Heart right ventricle (tissue), 16 donors: ENCODE data around the gene DMRT1. TPM values are rescaled to one million over a fixed set of nuclear protein-coding genes. Genes with fewer than 3 reads are reported as not detected.
"Not testable (repeated sequence)": the region's sequence is repeated elsewhere in the genome, so short reads cannot be mapped to it uniquely, and the experiment has no call there.

Experiments used
- ATAC-seq, 8 donors: fragments of 200-7000 bp; cut with Tn5 transposase; one replicate each; pipeline ENCODE4 v1.9.1; 2020; ENCODE audit warnings: mild to moderate bottlenecking in 8 of 8, moderate library complexity in 8 of 8, moderate number of reproducible peaks in 1 of 8
- DNase-seq, 2 donors: peaks; one replicate each; pipeline ENCODE4 v3.0.0-alpha.2; 2020
- H3K27ac ChIP-seq, 10 donors: fragments of 200-600 bp; sonication (generic) in 2 of 10; one replicate each; pipeline versions ENCODE4 v1.5.0 to v1.8.0; 2020 to 2022; ENCODE audit warnings: mild to moderate bottlenecking in 3 of 10
- H3K27me3 ChIP-seq, 7 donors: fragments of 200-600 bp; one replicate each; pipeline ENCODE4 v1.8.0; 2021 to 2022; ENCODE audit warnings: mild to moderate bottlenecking in 2 of 7
- H3K36me3 ChIP-seq, 9 donors: fragments of 200-600 bp; sonication (generic) in 1 of 9; one replicate each; pipeline versions ENCODE4 v1.5.0 to v1.8.0; 2020 to 2022; ENCODE audit warnings: mild to moderate bottlenecking in 2 of 9
- H3K4me1 ChIP-seq, 9 donors: fragments of 200-600 bp; sonication (generic) in 1 of 9; one replicate each; pipeline versions ENCODE4 v1.5.0 to v1.8.0; 2020 to 2022; ENCODE audit warnings: mild to moderate bottlenecking in 4 of 9
- H3K4me3 ChIP-seq, 10 donors: fragments of 200-600 bp; sonication (generic) in 2 of 10; one replicate each; pipeline versions ENCODE4 v1.5.0 to v1.8.0; 2020 to 2022; ENCODE audit warnings: mild to moderate bottlenecking in 7 of 10, moderate library complexity in 2 of 10
- H3K9me3 ChIP-seq, 11 donors: fragments of 200-600 bp in 10 of 11; sonication (generic) in 2 of 11; one replicate each; pipeline versions ENCODE4 v1.5.0 to v1.8.0; 2013 to 2022; ENCODE audit warnings: mild to moderate bottlenecking in 2 of 11, control low read depth in 1 of 11, moderate library complexity in 1 of 11
- CTCF ChIP-seq, 9 donors: fragments of 200-600 bp; sonication (generic) in 2 of 9; IDR thresholded peaks; one replicate each; pipeline versions ENCODE4 v1.5.0 to v1.8.0; 2021 to 2022; ENCODE audit warnings: antibody characterized with exemption in 9 of 9, mild to moderate bottlenecking in 5 of 9, moderate library complexity in 1 of 9
- WGBS, 2 donors: extraction: QIAGEN DNeasy Blood & Tissue Kit; methylation state at CpG; one replicate each; pipeline ENCODE4 v1.1.7; 2013; ENCODE audit warnings: inconsistent platforms in 1 of 2; 5-methylcytosine and 5-hydroxymethylcytosine counted together
- intact Hi-C, 10 donors: fragments of 100-400 bp; cut with DNase I; formaldehyde crosslinking; loops; one replicate each; pipeline versions ENCODE4 v1.11.1 to v1.14.2; 2022
- polyA plus RNA-seq, 2 donors: library from polyadenylated mRNA; stranded (reverse); fragments of 200-250 nt; gene quantifications; one replicate each; pipeline ENCODE4 v1.2.3, GENCODE V29; 2013
- total RNA-seq, 10 donors: library from RNA; stranded (reverse); fragmentation: NEBNext Ultra II Directional in 3 of 10; extraction: Animal tissue kit (Norgen Biotek cat#: 25700) in 3 of 10; gene quantifications; one replicate each; pipeline versions ENCODE4 v1.2.1 to v1.2.4, GENCODE V29; 2021 to 2023
- donor health status: Arrhythmogenic right ventricular cardiomyopathy.
- donor health status: ischemic (EF 13 %, LVEDD 7.1; RV severe dilation, severe dysfunction).
- donor health status: healthy with polysubstance abuse.
- donor health status: DM: no; HTN: yes; CAD: no.
- donor health status: DM: no; HTN: no; CAD: no.
- donor health status: ischemic (EF 25% LVEDD 6.9; RV normal size, moderate dysfunction).
- donor health status: ischemic (EF 25% LVEDD 5.7; RV mildly dilated, moderate dysfunction).
- donor health status: healthy.
- donor health status: DM: yes; HTN: yes; CAD: no.
- donor health status: Ischemic cardiomyopathy.
- donor health status: ischemic (EF 35%, LVEDD 5.7; RV mildly dilated, moderate dysfunction).
- donor health status: nonischemic (EF 11% LVEDD 7.7; RV severe dilation, severe dysfunction).
- donor health status: DM: yes; HTN: yes; CAD: no.
- donor health status: PGD.
- donor health status: ischemic (EF 29% LVEDD 5.4; RV normal size, mild dysfunction).
- donor health status: nonischemic (EF 23%, LVEDD 6.1; RV moderate dilation, normal function).

The DMRT1 gene
- total and polyA plus RNA-seq, 12 donors = not detected

- Histone ChIP-seq H3K4me1 (no peaks in the 10 kb centered on the region), H3K4me3 (no peak overlapping the region), H3K9me3 (no peaks in the 10 kb centered on the region), H3K36me3 (no peaks in the 10 kb centered on the region), H3K27ac (no peak overlapping the region), H3K27me3 (peaks cover 0 to 78% (median 49%) of the 10 kb centered on the region in 7 donors)
- no peak for TF ChIP-seq CTCF (IDR thresholded peaks at IDR 0.05)
- 89 to 93% methylated on average over 1 of the region's 1 CpG for whole genome bisulfite sequencing, 2 donors
- intact Hi-C loops = no loop called here
- no peak for ATAC-seq
- no peak for DNase-seq
These were observed 71.3 kb downstream of the DMRT1 start for GRCh38 chr9:912776-913175.

- H3K9me3 ChIP-seq, H3K27ac ChIP-seq, ATAC-seq, DNase-seq, intact Hi-C loops, H3K4me3 ChIP-seq, H3K36me3 ChIP-seq, H3K4me1 ChIP-seq: not testable (repeated sequence)
- WGBS, 2 donors = 70 to 76% methylated on average over 10 of the region's 10 CpGs
- peaks cover 0 to 74% (median 42%) of the 10 kb centered on the region in 7 donors for H3K27me3 ChIP-seq
These were observed 72.0 kb downstream of the DMRT1 start for GRCh38 chr9:913526-913925.

- ATAC-seq = no peak
- no peak for TF ChIP-seq CTCF (IDR thresholded peaks at IDR 0.05)
- H3K4me1 ChIP-seq = no peaks in the 10 kb centered on the region
- H3K27ac ChIP-seq = no peak overlapping the region
- H3K27me3 ChIP-seq = peaks cover 0 to 53% (median 30%) of the 10 kb centered on the region in 7 donors
- H3K36me3 ChIP-seq = no peaks in the 10 kb centered on the region
- no peak for DNase-seq
- WGBS, 2 donors = 88% methylated on average over 3 of the region's 3 CpGs
- H3K4me3 ChIP-seq = no peak overlapping the region
- H3K9me3 ChIP-seq = no peaks in the 10 kb centered on the region
- intact Hi-C loops = no loop called here
These were observed 76.2 kb downstream of the DMRT1 start for GRCh38 chr9:917730-918129.

GRCh38 chr9:920927-921326 is 79.4 kb downstream of the DMRT1 start:
- no peak for DNase-seq
- no peaks in the 10 kb centered on the region for H3K9me3 ChIP-seq
- no peak for TF ChIP-seq CTCF (IDR thresholded peaks at IDR 0.05)
- H3K27me3 ChIP-seq = peaks cover 0 to 40% (median 25%) of the 10 kb centered on the region in 7 donors
- intact Hi-C loops = loop anchor here in 1 of 10 donors (10.0 kb wide), 1 partner anchor 56 kb away; no protein-coding TSS in a partner anchor
- H3K4me1 ChIP-seq = no peaks in the 10 kb centered on the region
- no peak for ATAC-seq
- H3K36me3 ChIP-seq = no peaks in the 10 kb centered on the region
- no peak overlapping the region for H3K4me3 ChIP-seq
- H3K27ac ChIP-seq = no peak overlapping the region
- 66 to 72% methylated on average over 4 of the region's 4 CpGs for WGBS, 2 donors

GRCh38 chr9:922171-922570 is 80.7 kb downstream of the DMRT1 start:
- Histone ChIP-seq H3K4me3 (no peak overlapping the region), H3K4me1 (no peaks in the 10 kb centered on the region), H3K36me3 (no peaks in the 10 kb centered on the region), H3K9me3 (no peaks in the 10 kb centered on the region), H3K27me3 (peaks cover 0 to 34% (median 13%) of the 10 kb centered on the region in 7 donors), H3K27ac (no peak overlapping the region)
- WGBS, 2 donors = 82 to 85% methylated on average over 4 of the region's 4 CpGs
- no peak for TF ChIP-seq CTCF (IDR thresholded peaks at IDR 0.05)
- ATAC-seq (no peak), DNase-seq (no peak)
- intact Hi-C loops = loop anchor here in 1 of 10 donors (10.0 kb wide), 1 partner anchor 57 kb away; no protein-coding TSS in a partner anchor
